Suprapubic skin (tissue), 4 donors: Measurements from ENCODE around the gene SPAG9. TPM values are rescaled to one million over a fixed set of nuclear protein-coding genes. Genes with fewer than 3 reads are reported as not detected.

Source experiments
- DNase-seq, 2 donors: peaks; one replicate each; pipeline ENCODE4 v3.0.0-alpha.2; 2019; ENCODE audit warnings: low spot score in 2 of 2
- H3K27ac ChIP-seq: fragments of 200-600 bp; sonication (generic); one replicate; pipeline ENCODE4 v1.5.1; 2019
- H3K27me3 ChIP-seq: fragments of 200-600 bp; sonication (generic); one replicate; pipeline ENCODE4 v1.5.1; 2019
- H3K36me3 ChIP-seq: fragments of 200-600 bp; sonication (generic); one replicate; pipeline ENCODE4 v1.5.1; 2019
- H3K4me1 ChIP-seq: fragments of 200-600 bp; sonication (generic); one replicate; pipeline ENCODE4 v1.5.1; 2019
- H3K4me3 ChIP-seq: fragments of 200-600 bp; sonication (generic); one replicate; pipeline ENCODE4 v1.5.1; 2019; ENCODE audit warnings: mild to moderate bottlenecking
- H3K9me3 ChIP-seq: fragments of 200-600 bp; sonication (generic); one replicate; pipeline ENCODE4 v1.5.1; 2019
- CTCF ChIP-seq, 2 donors: fragments of 200-600 bp in 1 of 2; fragments of 450-650 bp in 1 of 2; sonication (generic) in 1 of 2; IDR thresholded peaks; one replicate each; pipeline ENCODE4 v1.5.1; 2016 to 2019; ENCODE audit warnings: antibody characterized with exemption in 2 of 2, mild to moderate bottlenecking in 1 of 2, moderate library complexity in 1 of 2
- EP300 ChIP-seq: sonication (generic); formaldehyde crosslinking; IDR thresholded peaks from one replicate; pipeline ENCODE4 v1.6.1; 2017; ENCODE audit warnings: antibody characterized with exemption
- POLR2A ChIP-seq, 2 donors: fragments of 450-650 bp; IDR thresholded peaks; one replicate each; pipeline ENCODE4 v1.6.1; 2017; ENCODE audit warnings: antibody characterized with exemption in 2 of 2, mild to moderate bottlenecking in 2 of 2, moderate library complexity in 2 of 2
- POLR2AphosphoS5 ChIP-seq, 3 donors: sonication (generic); formaldehyde crosslinking; IDR thresholded peaks; one replicate each; pipeline ENCODE4 v1.6.1; 2017; ENCODE audit warnings: antibody characterized with exemption in 3 of 3
- WGBS: methylation state at CpG from one replicate; pipeline ENCODE4 v1.1.5; 2018; 5-methylcytosine and 5-hydroxymethylcytosine counted together
- total RNA-seq, 4 donors: library from RNA; depleted of rRNA; stranded (reverse); fragments of >200 nt; gene quantifications; one replicate each; pipeline ENCODE4 v1.1.0, GENCODE V29; 2016

The SPAG9 gene
- total RNA-seq, 4 donors from 2014 or later, result 68.8 to 176 (median 80.6) TPM

DNA sequence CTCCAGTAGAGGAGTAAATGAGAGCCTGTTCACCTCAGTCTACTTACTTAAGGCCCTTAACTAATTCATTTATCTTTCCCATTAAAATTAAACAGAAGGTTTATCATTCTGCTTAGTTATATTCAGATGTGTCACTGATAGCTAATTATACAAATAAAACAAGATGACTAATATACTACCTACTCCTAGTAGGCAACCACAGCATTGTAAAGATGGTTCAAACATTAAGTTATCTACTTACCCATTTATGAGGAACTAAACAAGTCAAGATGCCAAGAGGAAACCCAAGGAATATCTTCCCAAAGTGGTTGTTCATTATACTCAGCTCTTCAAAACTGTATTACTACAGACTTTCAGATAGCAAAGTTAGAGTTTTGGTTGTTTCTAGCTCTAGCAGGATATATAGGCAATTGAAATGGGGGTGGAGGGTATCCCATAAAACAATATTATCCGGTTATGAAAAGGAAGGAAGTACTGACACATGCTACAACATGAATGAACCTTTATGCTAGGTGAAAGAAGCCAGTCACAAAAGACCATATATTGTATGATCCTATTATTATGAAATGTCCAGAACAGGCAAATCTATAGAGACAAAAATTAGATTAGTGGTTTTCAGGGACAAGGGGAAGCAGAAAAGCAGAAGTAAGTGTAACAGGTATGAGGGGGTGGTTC is 56.5 kb downstream of the SPAG9 start:
- H3K27me3 ChIP-seq, result no peaks in the 10 kb centered on the region
- H3K9me3 ChIP-seq, result no peaks in the 10 kb centered on the region
- DNase-seq, result no peak
- TF ChIP-seq POLR2AphosphoS5 (IDR thresholded peaks at IDR 0.05) (no peak), EP300 (no peak), CTCF (IDR thresholded peaks at IDR 0.05) (no peak), POLR2A (IDR thresholded peaks at IDR 0.05) (no peak)
- no peak overlapping the region for H3K27ac ChIP-seq
- H3K36me3 ChIP-seq, result no peaks in the 10 kb centered on the region
- H3K4me3 ChIP-seq, result no peak overlapping the region
- H3K4me1 ChIP-seq, result no peaks in the 10 kb centered on the region
- 42% methylated on average over 1 of the region's 1 CpG for WGBS

GRCh38 chr17:51060396-51060795 is 60.3 kb downstream of the SPAG9 start:
- H3K9me3 ChIP-seq, result no peaks in the 10 kb centered on the region
- DNase-seq, result no peak
- no peak overlapping the region for H3K27ac ChIP-seq
- TF ChIP-seq CTCF (IDR thresholded peaks at IDR 0.05) (no peak), POLR2A (IDR thresholded peaks at IDR 0.05) (no peak), EP300 (no peak), POLR2AphosphoS5 (IDR thresholded peaks at IDR 0.05) (no peak)
- H3K27me3 ChIP-seq, result no peaks in the 10 kb centered on the region
- no peak overlapping the region for H3K4me3 ChIP-seq
- 97% methylated on average over 5 of the region's 5 CpGs for WGBS
- peaks cover 21% of the 10 kb centered on the region for H3K4me1 ChIP-seq
- no peaks in the 10 kb centered on the region for H3K36me3 ChIP-seq

DNA sequence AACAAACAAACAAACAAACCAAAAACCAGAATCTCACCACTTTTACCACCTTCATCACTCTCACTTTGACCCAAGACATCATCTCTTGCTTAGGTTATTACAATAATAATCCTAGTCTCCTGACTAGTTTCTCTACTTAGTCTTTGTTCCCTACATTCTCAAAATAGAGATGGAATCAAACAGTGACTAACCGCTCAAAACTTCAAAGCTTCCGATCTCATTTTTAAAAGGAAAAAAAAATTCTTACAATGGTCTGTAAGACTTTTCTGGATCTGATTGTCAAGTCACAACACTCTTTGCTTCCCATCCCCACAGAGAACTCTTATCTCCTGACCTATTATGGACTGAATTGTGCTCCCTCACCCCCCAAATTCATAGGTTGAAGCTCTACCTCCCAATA is 60.9 kb downstream of the SPAG9 start:
- no peak overlapping the region for H3K27ac ChIP-seq
- DNase-seq, result no peak
- 83% methylated on average over 2 of the region's 2 CpGs for WGBS
- no peaks in the 10 kb centered on the region for H3K9me3 ChIP-seq
- H3K4me1 ChIP-seq, result peaks cover 21% of the 10 kb centered on the region
- no peak overlapping the region for H3K4me3 ChIP-seq
- H3K27me3 ChIP-seq, result no peaks in the 10 kb centered on the region
- TF ChIP-seq POLR2AphosphoS5 (IDR thresholded peaks at IDR 0.05), result no peak
- no peak for TF ChIP-seq POLR2A (IDR thresholded peaks at IDR 0.05)
- no peak for TF ChIP-seq EP300
- TF ChIP-seq CTCF (IDR thresholded peaks at IDR 0.05), result no peak
- H3K36me3 ChIP-seq, result no peaks in the 10 kb centered on the region

DNA sequence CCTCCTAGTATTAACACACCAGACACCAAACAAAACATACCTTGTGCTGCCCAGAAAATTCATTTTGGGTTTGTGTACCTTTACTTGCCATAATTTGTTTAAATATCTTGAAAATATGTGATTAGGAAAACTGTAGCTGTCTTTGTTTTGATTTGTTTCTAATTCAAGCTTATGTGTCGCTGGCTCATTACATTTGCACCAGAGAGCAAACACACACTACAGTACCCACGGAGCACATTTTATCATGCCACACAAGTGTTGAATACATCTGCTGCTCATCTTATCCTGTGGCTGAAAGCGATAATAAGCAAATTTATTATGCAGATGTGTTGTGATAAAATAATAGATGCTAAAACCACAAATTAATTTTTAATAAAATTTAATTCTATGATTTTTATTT is 63.1 kb downstream of the SPAG9 start:
- no peak overlapping the region for H3K4me3 ChIP-seq
- no peak for TF ChIP-seq CTCF (IDR thresholded peaks at IDR 0.05)
- TF ChIP-seq POLR2AphosphoS5 (IDR thresholded peaks at IDR 0.05), result no peak
- TF ChIP-seq EP300, result no peak
- no peak for TF ChIP-seq POLR2A (IDR thresholded peaks at IDR 0.05)
- H3K27ac ChIP-seq, result no peak overlapping the region
- 75% methylated on average over 3 of the region's 3 CpGs for WGBS
- peaks cover 21% of the 10 kb centered on the region for H3K4me1 ChIP-seq
- no peaks in the 10 kb centered on the region for H3K9me3 ChIP-seq
- no peaks in the 10 kb centered on the region for H3K27me3 ChIP-seq
- DNase-seq, result no peak
- H3K36me3 ChIP-seq, result no peaks in the 10 kb centered on the region

GRCh38 chr17:51056813-51057510 is 63.7 kb downstream of the SPAG9 start:
- H3K27me3 ChIP-seq, result no peaks in the 10 kb centered on the region
- no peaks in the 10 kb centered on the region for H3K36me3 ChIP-seq
- WGBS, result 74% methylated on average over 1 of the region's 1 CpG
- no peak for DNase-seq
- TF ChIP-seq POLR2A (IDR thresholded peaks at IDR 0.05) (no peak), CTCF (IDR thresholded peaks at IDR 0.05) (peak in 1 of 2 donors; percentile 28)
- H3K4me3 ChIP-seq, result no peak overlapping the region
- peak overlapping the region; percentile 2 for H3K27ac ChIP-seq
- H3K9me3 ChIP-seq, result no peaks in the 10 kb centered on the region
- H3K4me1 ChIP-seq, result peaks cover 21% of the 10 kb centered on the region
